Right lobe of liver (tissue), 4 donors: ENCODE results near the gene HES3.

Experiments
- CTCF ChIP-seq, 4 donors: fragments of 200-600 bp in 3 of 4; fragments of 450-650 bp in 1 of 4; IDR thresholded peaks; one replicate each; pipeline versions ENCODE4 v1.5.1 to v1.8.0; 2016 to 2022; ENCODE audit warnings: antibody characterized with exemption in 4 of 4, mild to moderate bottlenecking in 2 of 4
- POLR2A ChIP-seq: fragments of 450-650 bp; IDR thresholded peaks from one replicate; pipeline ENCODE4 v1.6.1; 2017; ENCODE audit warnings: antibody characterized with exemption, mild to moderate bottlenecking
- donor health status: DM: no; HTN: no; CAD: no.
- donor health status: DM: no; HTN: no; CAD: no.
- donor health status: DM: no; HTN: yes; CAD: no.

DNA sequence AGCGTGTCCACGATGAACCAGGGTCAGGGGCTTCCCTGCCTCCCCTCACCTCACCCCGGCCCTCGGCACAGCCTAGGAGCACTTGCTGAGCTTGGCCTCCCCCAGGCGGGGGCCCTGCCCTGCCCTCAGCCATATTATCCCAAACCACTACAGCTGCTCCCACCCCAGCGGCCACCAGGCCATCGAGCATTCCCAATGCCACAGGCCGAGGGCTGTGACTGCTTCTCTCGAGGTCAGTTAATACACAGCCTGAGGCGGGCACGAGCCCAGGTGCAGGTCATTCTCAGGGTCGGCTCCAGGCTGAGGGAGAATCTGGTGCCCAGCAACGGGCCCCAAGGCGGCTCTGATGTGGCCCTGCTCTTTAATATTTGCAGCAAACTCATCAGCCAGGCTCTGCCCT, 25.3 kb downstream of the HES3 start:
- TF ChIP-seq CTCF (IDR thresholded peaks at IDR 0.05) (no peak), POLR2A (no peak)
